ENCODE data around the gene SERTAD1.

SERTAD1 gene, protein sequence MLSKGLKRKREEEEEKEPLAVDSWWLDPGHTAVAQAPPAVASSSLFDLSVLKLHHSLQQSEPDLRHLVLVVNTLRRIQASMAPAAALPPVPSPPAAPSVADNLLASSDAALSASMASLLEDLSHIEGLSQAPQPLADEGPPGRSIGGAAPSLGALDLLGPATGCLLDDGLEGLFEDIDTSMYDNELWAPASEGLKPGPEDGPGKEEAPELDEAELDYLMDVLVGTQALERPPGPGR

DNA sequence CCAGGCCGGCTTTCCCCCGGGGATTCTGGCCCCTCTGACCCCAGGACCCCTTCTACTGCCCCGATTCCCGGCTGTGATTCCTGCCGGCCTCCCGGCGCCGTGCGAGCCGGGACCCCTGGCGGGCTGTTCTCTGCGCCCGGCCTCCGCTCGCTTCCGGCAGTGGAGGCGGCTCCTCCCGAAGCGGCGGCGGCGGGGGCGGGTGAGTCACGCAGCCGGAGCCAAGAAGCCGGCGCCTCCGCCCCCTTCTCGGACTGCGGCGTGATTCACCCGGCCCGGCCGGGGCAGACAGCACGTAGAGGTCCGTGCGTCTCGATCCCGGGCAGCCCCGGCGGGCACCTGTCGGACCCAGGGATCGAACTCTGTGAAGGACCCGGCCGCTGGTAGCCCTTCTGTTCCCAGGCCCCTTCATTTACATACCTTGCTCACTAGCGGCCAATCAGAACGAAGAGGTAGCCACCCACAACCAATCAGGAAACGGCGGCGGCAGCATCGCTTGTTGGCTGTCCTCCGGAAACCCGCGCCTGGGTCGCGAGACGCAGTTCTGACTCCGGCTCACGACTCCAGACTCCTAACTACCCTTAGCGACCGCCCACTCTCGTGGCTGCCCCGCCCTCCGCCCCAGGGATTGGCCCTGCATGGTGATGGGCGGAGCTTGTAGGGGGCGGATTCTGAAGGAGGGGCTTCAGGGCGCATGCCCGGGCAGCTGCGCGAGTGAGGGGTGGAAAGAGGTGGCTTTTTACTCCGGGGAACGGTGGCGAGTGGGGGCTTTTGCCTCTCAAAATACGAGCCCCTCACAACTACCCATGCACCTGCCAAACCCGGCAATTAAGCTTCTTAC is at the start of gene SERTAD1:
SERTAD1 (minus strand) TSS at position 543 of the 838 bp plus-strand sequence. CDS start 2,446 bp downstream, outside the sequence.
- peak within 1 kb of the TSS; percentile 88 for H3K4me3 ChIP-seq (replicated peaks; ENCODE audit: low read depth, low read length)
- DNase-seq (ENCODE audit: extremely low read depth, low read depth): peak; percentile 96
- TF ChIP-seq CTCF (IDR thresholded peaks at IDR 0.05; ENCODE audit: low read depth, low read length, missing control alignments): peak; percentile 56

DNA sequence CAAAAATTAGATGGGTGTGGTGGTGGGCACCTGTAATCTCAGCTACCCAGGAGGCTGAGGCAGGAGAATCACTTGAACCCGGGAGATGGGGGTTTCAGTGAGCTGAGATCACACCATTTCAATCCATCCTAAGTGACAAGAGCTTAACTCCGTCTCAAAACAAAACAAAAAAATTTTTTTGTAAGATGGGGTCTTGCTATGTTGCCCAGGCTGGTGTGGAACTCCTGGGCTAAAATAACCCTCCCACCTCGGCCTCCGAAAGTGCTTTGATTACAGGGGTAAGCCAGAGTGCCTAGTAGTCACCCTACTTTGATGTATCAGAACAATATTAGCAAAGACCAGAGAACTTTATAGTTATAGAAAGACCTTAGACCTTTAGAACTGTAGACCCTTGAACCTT is 48.9 kb upstream of the SERTAD1 start:
- DNase-seq (ENCODE audit: extremely low read depth, low read depth): no peak
- no peak overlapping the region for H3K4me3 ChIP-seq (replicated peaks; ENCODE audit: low read depth, low read length)
- no peak for TF ChIP-seq CTCF (IDR thresholded peaks at IDR 0.05; ENCODE audit: low read depth, low read length, missing control alignments)

DNA sequence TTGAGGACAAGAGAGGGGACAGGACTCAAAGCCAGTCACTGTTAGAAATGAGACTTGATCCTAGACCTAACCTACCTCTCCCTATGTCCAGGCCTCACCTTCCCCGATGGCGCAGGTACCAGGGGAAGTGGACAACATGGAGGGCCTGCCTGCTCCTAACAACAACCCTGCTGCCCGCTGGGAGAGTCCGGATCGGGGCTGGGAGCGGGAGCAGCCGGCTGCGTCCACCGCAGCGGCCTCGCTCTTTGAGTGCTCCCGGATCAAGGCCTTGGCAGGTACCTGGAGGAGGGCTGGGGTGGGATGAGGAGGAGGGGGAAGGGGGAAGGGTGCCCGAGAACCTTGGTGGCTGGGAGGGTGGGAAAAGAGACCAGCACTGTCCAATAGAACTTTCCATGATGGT is 46.7 kb upstream of the SERTAD1 start:
- no peak for TF ChIP-seq CTCF (IDR thresholded peaks at IDR 0.05; ENCODE audit: low read depth, low read length, missing control alignments)
- no peak overlapping the region for H3K4me3 ChIP-seq (replicated peaks; ENCODE audit: low read depth, low read length)
- DNase-seq (ENCODE audit: extremely low read depth, low read depth): no peak

DNA sequence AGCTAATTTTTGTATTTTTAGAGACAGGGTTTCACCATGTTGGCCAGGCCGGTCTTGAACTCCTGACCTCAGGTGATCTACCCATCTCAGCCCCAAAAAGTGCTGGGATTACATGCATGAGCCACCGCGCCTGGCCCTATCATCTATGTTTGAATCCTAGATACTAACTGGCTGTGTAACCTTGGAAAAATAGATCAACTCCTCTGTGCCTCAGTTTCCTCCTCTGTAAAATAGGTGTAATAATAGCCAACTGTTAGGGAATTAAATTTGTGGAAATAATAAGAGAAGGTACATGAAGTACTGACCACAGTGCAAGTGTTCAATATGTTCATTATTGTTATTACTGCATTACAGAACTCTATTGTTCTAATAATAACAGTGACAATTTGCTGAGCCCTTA is 45.3 kb upstream of the SERTAD1 start:
- TF ChIP-seq CTCF (IDR thresholded peaks at IDR 0.05; ENCODE audit: low read depth, low read length, missing control alignments): no peak
- H3K4me3 ChIP-seq (replicated peaks; ENCODE audit: low read depth, low read length): no peak overlapping the region
- DNase-seq (ENCODE audit: extremely low read depth, low read depth): no peak

GRCh38 chr19:40469011-40469410 is 43.2 kb upstream of the SERTAD1 start:
- no peak overlapping the region for H3K4me3 ChIP-seq (replicated peaks; ENCODE audit: low read depth, low read length)
- DNase-seq (ENCODE audit: extremely low read depth, low read depth): no peak
- no peak for TF ChIP-seq CTCF (IDR thresholded peaks at IDR 0.05; ENCODE audit: low read depth, low read length, missing control alignments)

- no peak for TF ChIP-seq CTCF (IDR thresholded peaks at IDR 0.05; ENCODE audit: low read depth, low read length, missing control alignments)
- no peak for DNase-seq (ENCODE audit: extremely low read depth, low read depth)
- peak within 1 kb of the TSS; percentile 61 for H3K4me3 ChIP-seq (replicated peaks; ENCODE audit: low read depth, low read length)
These were observed 41.4 kb upstream of the SERTAD1 start, which contains the start of gene SPTBN4 for GRCh38 chr19:40466985-40467734. Gene SPTBN4, plus strand, starts transcription at chr19:40467001. Its CDS starts 5,621 bp downstream, at chr19:40472622.
